ENCODE measurements around the gene SEL1L2. TPM values are rescaled to one million over a fixed set of nuclear protein-coding genes. Genes with fewer than 3 reads are reported as not detected.

The SEL1L2 gene
- polyA plus RNA-seq, 3 donors: not detected

DNA sequence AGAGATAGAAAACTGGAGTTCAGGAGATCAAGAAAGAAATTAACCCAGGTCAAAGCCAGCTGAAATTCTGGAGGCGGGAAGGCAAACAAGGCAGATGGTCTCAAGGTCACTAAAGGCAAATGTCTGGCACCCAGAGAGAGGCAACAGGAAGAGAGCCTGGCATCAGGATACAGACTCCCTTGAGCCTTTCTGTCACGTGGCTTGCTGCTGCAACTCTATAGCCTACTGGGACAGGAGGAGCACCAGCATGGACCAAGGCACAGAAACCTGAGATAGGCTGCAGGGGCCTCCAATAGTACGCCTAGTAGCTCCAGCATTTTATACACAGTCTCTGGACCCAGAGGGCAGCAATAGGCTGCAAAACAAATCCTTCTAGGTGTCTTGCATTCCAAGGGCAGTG lies 75.1 kb downstream of the SEL1L2 start:
- TF ChIP-seq, protein P1, sequence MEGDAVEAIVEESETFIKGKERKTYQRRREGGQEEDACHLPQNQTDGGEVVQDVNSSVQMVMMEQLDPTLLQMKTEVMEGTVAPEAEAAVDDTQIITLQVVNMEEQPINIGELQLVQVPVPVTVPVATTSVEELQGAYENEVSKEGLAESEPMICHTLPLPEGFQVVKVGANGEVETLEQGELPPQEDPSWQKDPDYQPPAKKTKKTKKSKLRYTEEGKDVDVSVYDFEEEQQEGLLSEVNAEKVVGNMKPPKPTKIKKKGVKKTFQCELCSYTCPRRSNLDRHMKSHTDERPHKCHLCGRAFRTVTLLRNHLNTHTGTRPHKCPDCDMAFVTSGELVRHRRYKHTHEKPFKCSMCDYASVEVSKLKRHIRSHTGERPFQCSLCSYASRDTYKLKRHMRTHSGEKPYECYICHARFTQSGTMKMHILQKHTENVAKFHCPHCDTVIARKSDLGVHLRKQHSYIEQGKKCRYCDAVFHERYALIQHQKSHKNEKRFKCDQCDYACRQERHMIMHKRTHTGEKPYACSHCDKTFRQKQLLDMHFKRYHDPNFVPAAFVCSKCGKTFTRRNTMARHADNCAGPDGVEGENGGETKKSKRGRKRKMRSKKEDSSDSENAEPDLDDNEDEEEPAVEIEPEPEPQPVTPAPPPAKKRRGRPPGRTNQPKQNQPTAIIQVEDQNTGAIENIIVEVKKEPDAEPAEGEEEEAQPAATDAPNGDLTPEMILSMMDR (IDR thresholded peaks at IDR 0.05): no peak
- no peak overlapping the region for H3K4me2 ChIP-seq (replicated peaks; ENCODE audit: extremely low read depth, low read length, poor library complexity, severe bottlenecking)
- H3K27me3 ChIP-seq (ENCODE audit: control insufficient read depth in 2 of 2, insufficient read depth in 2 of 2, low read length in 2 of 2): no peaks in the 10 kb centered on the region
- no peak overlapping the region for H3K4me3 Mint-ChIP-seq
- no peak overlapping the region for H3K27ac ChIP-seq (ENCODE audit: low read depth in 1 of 2, low read length in 2 of 2)
- intact Hi-C loops (cut with micrococcal nuclease): no loop called here
- no peak overlapping the region for H3K4me3 ChIP-seq (replicated peaks in 1 of 3; ENCODE audit: low read depth in 2 of 3, low read length in 3 of 3)
- H3K36me3 Mint-ChIP-seq: no peaks in the 10 kb centered on the region
- H3K4me1 Mint-ChIP-seq: peaks cover 3% of the 10 kb centered on the region
- H3K9ac ChIP-seq (ENCODE audit: insufficient read depth, low read length, poor library complexity, severe bottlenecking): no peak overlapping the region
- H3K27ac Mint-ChIP-seq: no peak overlapping the region
- WGBS (ENCODE audit: insufficient coverage): 72% methylated on average over 3 of the region's 3 CpGs
- H3K79me2 ChIP-seq (ENCODE audit: insufficient read depth, low read length): no peaks in the 10 kb centered on the region
- H3K9me3 ChIP-seq (replicated peaks in 1 of 2; ENCODE audit: control insufficient read depth in 1 of 2, insufficient read depth in 1 of 2, low read length in 2 of 2): no peaks in the 10 kb centered on the region
- no peaks in the 10 kb centered on the region for H4K20me1 ChIP-seq (ENCODE audit: insufficient read depth, low read length)
- no peaks in the 10 kb centered on the region for H3K36me3 ChIP-seq (replicated peaks in 1 of 2; ENCODE audit: control insufficient read depth in 1 of 2, insufficient read depth in 2 of 2, low read length in 2 of 2)
- no peaks in the 10 kb centered on the region for H3K9me3 Mint-ChIP-seq
- no peak overlapping the region for H2AFZ ChIP-seq (ENCODE audit: insufficient read depth, low read depth, low read length, poor library complexity, severe bottlenecking)
- no peak for DNase-seq
- no peaks in the 10 kb centered on the region for H3K4me1 ChIP-seq (ENCODE audit: control insufficient read depth in 1 of 2, insufficient read depth in 2 of 2, low read length in 2 of 2)
- H3K27me3 Mint-ChIP-seq (ENCODE audit: low read depth in 3 of 3): peaks cover 7 to 14% (median 13%) of the 10 kb centered on the region in 3 donors

DNA sequence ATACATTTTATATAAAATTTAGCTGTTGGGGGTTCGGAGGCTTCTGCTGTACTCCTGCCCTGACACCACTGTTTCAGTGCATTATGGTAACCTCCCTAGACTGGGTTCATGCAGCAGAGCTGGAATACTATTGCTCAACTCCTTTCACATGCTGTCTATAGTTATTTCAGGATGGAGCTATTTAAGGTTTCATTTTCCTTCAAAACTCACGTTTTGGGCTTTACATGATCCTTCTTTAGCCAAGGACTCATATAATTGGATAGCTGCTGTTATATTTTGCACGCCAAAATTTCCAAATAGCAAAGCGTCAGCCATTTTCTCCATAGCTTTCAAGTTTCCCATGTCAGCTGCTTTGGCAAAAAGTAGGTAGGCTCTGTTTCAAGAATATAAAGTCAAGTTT lies 76.8 kb downstream of the SEL1L2 start:
- no peak overlapping the region for H3K4me2 ChIP-seq (replicated peaks; ENCODE audit: extremely low read depth, low read length, poor library complexity, severe bottlenecking)
- H3K9ac ChIP-seq (ENCODE audit: insufficient read depth, low read length, poor library complexity, severe bottlenecking): no peak overlapping the region
- Mint-ChIP-seq H3K36me3 (no peaks in the 10 kb centered on the region), H3K4me3 (no peak overlapping the region), H3K9me3 (peaks cover 0 to 2% (median 0%) of the 10 kb centered on the region in 7 donors), H3K27ac (no peak overlapping the region), H3K4me1 (peaks cover 3% of the 10 kb centered on the region), H3K27me3 (ENCODE audit: low read depth in 3 of 3) (peaks cover 5 to 13% (median 12%) of the 10 kb centered on the region in 3 donors)
- no peaks in the 10 kb centered on the region for H3K9me3 ChIP-seq (replicated peaks in 1 of 2; ENCODE audit: control insufficient read depth in 1 of 2, insufficient read depth in 1 of 2, low read length in 2 of 2)
- TF ChIP-seq, protein P1 (IDR thresholded peaks at IDR 0.05): no peak
- H3K4me1 ChIP-seq (ENCODE audit: control insufficient read depth in 1 of 2, insufficient read depth in 2 of 2, low read length in 2 of 2): no peaks in the 10 kb centered on the region
- no peaks in the 10 kb centered on the region for H3K79me2 ChIP-seq (ENCODE audit: insufficient read depth, low read length)
- H2AFZ ChIP-seq (ENCODE audit: insufficient read depth, low read depth, low read length, poor library complexity, severe bottlenecking): no peak overlapping the region
- WGBS (ENCODE audit: insufficient coverage): no CpG with 5 or more reads among the region's 4 CpGs
- H3K36me3 ChIP-seq (replicated peaks in 1 of 2; ENCODE audit: control insufficient read depth in 1 of 2, insufficient read depth in 2 of 2, low read length in 2 of 2): no peaks in the 10 kb centered on the region
- no peak overlapping the region for H3K27ac ChIP-seq (ENCODE audit: low read depth in 1 of 2, low read length in 2 of 2)
- no peak for DNase-seq
- H3K4me3 ChIP-seq (replicated peaks in 1 of 3; ENCODE audit: low read depth in 2 of 3, low read length in 3 of 3): no peak overlapping the region
- intact Hi-C loops (cut with micrococcal nuclease): no loop called here
- no peaks in the 10 kb centered on the region for H3K27me3 ChIP-seq (ENCODE audit: control insufficient read depth in 2 of 2, insufficient read depth in 2 of 2, low read length in 2 of 2)
- H4K20me1 ChIP-seq (ENCODE audit: insufficient read depth, low read length): no peaks in the 10 kb centered on the region
